Esophagus muscularis mucosa (tissue), 4 donors: ENCODE measurements around the gene GADD45G.

Source experiments
- CTCF ChIP-seq, 3 experiments: fragments of 200-600 bp in 2 of 3; fragments of 450-650 bp in 1 of 3; sonication (generic) in 2 of 3; IDR thresholded peaks; one replicate each; pipeline ENCODE4 v1.5.1; 2017 to 2019; ENCODE audit warnings: antibody characterized with exemption in 3 of 3, mild to moderate bottlenecking in 2 of 3, moderate library complexity in 1 of 3
- EP300 ChIP-seq: sonication (generic); formaldehyde crosslinking; IDR thresholded peaks from one replicate; pipeline ENCODE4 v1.6.1; 2017; ENCODE audit warnings: antibody characterized with exemption
- POLR2A ChIP-seq: fragments of 450-650 bp; IDR thresholded peaks from one replicate; pipeline ENCODE4 v1.6.1; 2017; ENCODE audit warnings: antibody characterized with exemption, moderate library complexity, mild to moderate bottlenecking, low read depth
- POLR2AphosphoS5 ChIP-seq, 2 donors: sonication (generic); formaldehyde crosslinking; IDR thresholded peaks; one replicate each; pipeline ENCODE4 v1.6.1; 2017; ENCODE audit warnings: antibody characterized with exemption in 2 of 2

DNA sequence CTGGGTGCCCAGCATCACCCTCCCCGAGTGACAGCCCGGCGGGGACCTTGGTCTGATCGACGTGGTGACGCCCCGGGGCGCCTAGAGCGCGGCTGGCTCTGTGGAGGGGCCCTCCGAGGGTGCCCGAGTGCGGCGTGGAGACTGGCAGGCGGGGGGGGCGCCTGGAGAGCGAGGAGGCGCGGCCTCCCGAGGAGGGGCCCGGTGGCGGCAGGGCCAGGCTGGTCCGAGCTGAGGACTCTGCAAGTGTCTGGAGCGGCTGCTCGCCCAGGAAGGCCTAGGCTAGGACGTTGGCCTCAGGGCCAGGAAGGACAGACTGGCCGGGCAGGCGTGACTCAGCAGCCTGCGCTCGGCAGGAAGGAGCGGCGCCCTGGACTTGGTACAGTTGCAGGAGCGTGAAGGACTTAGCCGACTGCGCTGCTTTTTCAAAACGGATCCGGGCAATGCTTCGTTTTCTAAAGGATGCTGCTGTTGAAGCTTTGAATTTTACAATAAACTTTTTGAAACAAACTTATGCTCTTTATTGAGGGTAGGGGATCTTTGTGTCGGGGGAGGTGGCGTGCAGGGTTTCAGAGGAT is 1.3 kb downstream of the GADD45G start:
- no peak for TF ChIP-seq EP300
- TF ChIP-seq CTCF (IDR thresholded peaks at IDR 0.05) = no peak
- TF ChIP-seq POLR2A = no peak
- TF ChIP-seq POLR2AphosphoS5 (IDR thresholded peaks at IDR 0.05) = peak; percentile 47 to 81
